HG03025 (cell line): ENCODE results near the gene CXorf49B.
A peak's percentile ranks its signal among the peaks of the same experiment; 100 is the strongest.
"Not testable (repeated sequence)": the region's sequence is repeated elsewhere in the genome, so short reads cannot be mapped to it uniquely, and the experiment has no call there.

ENCODE experiments used
- ATAC-seq: cut with Tn5 transposase; IDR thresholded peaks from one replicate; pipeline ENCODE4 v1.9.1; 2021; ENCODE audit warnings: mild to moderate bottlenecking, moderate library complexity; ENCODE audit not compliant: unreplicated experiment, low FRiP score

CXorf49B gene

DNA sequence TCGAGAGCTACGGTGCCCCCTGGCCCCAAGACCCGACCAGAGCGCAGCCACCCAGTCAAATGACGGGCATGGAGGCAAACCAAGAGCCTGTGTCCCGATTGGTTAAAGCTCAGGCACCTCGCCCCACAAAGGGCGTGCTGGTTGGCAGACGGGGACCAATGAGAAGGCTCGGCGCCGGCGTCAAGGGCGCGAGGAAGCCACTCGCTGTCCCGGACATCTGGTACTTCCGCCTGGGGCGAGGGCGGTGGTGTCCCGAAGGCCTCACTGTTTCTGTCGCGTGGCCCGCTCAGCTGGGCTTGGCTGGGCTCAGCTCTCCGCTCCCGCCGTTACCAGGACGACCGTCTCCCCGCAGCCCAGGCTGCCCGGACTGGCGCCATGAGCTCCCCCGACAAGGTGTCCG lies at the start of gene CXorf49B:
CXorf49B (plus strand) TSS at position 301 of the 400 bp plus-strand sequence; CDS start at position 376, 75 bp downstream.
- not testable (repeated sequence) for ATAC-seq

DNA sequence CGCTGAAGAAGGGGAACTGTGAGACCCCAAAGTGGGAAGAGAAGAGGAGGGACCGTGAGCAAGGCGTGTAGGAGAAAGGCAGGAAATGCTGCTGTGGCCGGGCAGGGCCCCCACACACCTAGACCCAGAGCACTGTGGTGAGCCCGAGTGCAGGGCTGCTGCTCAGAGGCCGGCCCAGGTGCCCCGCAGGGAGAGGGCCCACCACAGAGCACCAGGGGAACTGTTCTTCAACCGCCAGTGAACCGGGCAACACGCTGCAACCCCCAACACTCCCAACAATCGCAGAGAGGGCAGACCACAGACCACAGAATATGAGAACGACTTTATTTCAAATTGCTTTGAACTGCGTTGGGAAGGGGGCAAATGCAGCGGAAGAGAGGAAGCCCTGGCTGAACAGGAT lies 49.1 kb upstream of the CXorf49B start:
- not testable (repeated sequence) for ATAC-seq

DNA sequence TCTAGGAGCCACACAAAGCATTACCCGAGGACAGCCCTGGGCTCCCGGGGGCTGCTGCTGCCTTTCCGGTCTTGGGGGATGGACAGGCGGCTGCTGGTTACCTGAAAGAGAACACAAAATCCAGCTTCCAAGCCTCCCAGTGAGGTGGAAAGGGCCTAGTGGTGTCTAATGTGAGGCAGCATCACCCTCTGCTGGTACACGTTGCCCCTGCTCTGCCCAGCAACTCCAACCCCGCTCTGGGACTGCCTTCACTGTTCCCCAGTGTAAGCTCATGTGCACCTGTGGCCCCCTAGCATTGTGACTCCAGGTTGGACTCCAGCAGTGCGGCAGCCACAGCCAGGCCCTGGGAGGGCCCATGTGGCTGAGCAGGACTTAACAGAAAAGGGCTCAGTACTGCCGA lies 47.6 kb upstream of the CXorf49B start:
- ATAC-seq: not testable (repeated sequence)

DNA sequence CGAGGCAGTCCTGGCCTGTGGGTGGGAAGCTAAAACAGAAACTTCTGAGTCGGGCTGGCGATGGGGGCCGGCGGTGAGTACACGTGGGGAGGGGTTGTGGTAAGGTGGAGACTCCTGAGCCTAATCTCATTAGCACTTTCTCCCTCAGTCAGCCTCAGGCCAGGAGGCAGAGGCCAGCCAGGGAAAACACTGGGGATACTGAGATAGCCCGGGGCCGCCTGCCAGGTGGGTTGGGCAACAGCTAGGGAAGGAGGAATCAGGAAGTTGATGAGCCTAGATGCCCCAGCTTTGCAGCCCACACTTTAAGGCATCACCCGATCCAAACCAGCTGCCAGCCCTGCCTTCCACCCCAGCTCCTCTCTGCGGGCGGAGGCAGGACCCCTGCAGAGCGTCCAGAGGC lies 46.8 kb upstream of the CXorf49B start:
- ATAC-seq: not testable (repeated sequence)

DNA sequence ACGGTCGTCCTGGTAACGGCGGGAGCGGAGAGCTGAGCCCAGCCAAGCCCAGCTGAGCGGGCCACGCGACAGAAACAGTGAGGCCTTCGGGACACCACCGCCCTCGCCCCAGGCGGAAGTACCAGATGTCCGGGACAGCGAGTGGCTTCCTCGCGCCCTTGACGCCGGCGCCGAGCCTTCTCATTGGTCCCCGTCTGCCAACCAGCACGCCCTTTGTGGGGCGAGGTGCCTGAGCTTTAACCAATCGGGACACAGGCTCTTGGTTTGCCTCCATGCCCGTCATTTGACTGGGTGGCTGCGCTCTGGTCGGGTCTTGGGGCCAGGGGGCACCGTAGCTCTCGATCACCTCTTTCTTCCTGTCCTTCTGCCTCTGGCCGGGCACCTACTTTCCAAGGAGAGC lies 45.0 kb upstream of the CXorf49B start, which contains the start of gene CXorf49:
CXorf49 (minus strand) TSS at position 101 of the 400 bp plus-strand sequence. CDS start 134 bp downstream, outside the sequence.
- not testable (repeated sequence) for ATAC-seq

DNA sequence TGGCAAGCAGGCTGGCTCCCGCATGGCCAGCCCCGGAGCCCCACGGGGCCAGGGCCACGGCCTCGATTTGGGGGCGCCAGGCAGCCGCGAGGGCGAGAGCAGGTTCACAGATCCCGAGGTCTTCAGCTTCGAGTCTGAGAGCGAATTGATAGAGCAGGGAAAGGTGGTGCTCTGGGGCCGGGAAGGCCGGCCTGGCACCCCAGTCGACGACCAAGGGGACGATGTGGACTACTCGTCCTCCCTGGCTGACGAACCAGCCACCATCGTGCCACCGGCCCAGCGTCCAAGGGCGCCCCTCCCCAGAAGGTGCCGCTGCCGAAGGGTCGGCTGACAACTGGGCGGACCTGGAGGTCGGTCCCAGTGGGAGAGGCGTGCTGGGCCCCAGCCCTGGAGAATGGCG lies 44.0 kb upstream of the CXorf49B start:
- not testable (repeated sequence) for ATAC-seq

DNA sequence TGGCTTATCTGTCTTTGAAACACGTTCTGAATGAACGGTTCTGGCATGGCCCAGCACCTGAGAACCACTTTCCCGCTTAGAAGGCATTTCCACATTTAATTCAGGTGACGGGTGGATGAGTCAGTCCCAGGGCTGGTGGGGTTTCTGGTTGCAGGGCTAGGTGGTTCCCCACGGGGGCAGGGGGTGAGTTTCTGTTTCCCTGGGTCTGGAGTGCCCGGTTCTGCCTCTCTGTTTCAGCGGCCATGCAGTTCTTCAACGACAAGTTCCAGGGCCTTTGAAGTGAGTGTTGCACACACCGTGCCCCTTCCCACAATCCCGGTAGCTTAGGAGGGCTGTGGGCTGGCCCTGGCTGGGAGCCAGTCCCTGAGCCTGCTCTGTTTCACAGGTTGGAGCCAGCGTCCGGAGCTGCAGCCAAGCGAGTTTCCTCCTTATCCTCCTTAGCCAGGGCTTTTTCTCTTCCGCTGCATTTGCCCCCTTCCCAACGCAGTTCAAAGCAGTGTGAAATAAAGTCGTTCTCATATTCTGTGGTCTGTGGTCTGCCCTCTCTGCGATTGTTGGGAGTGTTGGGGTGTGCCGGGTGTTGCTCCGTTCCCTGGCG lies 42.8 kb upstream of the CXorf49B start:
- ATAC-seq: not testable (repeated sequence)

DNA sequence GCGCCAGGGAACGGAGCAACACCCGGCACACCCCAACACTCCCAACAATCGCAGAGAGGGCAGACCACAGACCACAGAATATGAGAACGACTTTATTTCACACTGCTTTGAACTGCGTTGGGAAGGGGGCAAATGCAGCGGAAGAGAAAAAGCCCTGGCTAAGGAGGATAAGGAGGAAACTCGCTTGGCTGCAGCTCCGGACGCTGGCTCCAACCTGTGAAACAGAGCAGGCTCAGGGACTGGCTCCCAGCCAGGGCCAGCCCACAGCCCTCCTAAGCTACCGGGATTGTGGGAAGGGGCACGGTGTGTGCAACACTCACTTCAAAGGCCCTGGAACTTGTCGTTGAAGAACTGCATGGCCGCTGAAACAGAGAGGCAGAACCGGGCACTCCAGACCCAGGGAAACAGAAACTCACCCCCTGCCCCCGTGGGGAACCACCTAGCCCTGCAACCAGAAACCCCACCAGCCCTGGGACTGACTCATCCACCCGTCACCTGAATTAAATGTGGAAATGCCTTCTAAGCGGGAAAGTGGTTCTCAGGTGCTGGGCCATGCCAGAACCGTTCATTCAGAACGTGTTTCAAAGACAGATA lies 2.4 kb upstream of the CXorf49B start:
- ATAC-seq: not testable (repeated sequence)

DNA sequence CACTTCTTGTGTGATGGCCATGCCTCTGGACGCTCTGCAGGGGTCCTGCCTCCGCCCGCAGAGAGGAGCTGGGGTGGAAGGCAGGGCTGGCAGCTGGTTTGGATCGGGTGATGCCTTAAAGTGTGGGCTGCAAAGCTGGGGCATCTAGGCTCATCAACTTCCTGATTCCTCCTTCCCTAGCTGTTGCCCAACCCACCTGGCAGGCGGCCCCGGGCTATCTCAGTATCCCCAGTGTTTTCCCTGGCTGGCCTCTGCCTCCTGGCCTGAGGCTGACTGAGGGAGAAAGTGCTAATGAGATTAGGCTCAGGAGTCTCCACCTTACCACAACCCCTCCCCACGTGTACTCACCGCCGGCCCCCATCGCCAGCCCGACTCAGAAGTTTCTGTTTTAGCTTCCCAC lies 1.7 kb downstream of the CXorf49B start:
- ATAC-seq: not testable (repeated sequence)

DNA sequence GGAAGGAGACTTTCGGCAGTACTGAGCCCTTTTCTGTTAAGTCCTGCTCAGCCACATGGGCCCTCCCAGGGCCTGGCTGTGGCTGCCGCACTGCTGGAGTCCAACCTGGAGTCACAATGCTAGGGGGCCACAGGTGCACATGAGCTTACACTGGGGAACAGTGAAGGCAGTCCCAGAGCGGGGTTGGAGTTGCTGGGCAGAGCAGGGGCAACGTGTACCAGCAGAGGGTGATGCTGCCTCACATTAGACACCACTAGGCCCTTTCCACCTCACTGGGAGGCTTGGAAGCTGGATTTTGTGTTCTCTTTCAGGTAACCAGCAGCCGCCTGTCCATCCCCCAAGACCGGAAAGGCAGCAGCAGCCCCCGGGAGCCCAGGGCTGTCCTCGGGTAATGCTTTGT lies 2.5 kb downstream of the CXorf49B start:
- ATAC-seq: not testable (repeated sequence)

DNA sequence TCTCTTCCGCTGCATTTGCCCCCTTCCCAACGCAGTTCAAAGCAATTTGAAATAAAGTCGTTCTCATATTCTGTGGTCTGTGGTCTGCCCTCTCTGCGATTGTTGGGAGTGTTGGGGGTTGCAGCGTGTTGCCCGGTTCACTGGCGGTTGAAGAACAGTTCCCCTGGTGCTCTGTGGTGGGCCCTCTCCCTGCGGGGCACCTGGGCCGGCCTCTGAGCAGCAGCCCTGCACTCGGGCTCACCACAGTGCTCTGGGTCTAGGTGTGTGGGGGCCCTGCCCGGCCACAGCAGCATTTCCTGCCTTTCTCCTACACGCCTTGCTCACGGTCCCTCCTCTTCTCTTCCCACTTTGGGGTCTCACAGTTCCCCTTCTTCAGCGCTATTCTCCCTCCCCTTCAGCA lies 4.0 kb downstream of the CXorf49B start:
- ATAC-seq: not testable (repeated sequence)

DNA sequence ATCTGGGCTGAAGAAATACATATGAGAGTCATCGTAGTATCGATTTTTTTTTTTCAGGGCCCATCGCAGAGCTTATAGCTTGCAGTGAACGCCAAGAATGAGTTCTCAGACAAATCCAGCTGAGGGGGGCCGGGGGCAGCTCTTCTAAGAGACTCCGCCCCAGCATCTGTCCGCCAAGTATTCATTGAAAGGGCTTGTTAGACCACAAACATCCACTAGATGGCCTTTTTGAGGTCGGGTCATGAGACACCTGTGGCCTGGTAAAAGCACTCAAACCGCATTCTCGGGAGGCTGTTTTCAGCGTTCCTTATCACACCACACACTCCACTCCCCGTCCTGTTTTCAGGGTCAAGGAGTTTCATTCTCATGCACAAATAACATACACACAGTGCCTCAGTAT lies 15.2 kb downstream of the CXorf49B start:
- ATAC-seq: not testable (repeated sequence)

DNA sequence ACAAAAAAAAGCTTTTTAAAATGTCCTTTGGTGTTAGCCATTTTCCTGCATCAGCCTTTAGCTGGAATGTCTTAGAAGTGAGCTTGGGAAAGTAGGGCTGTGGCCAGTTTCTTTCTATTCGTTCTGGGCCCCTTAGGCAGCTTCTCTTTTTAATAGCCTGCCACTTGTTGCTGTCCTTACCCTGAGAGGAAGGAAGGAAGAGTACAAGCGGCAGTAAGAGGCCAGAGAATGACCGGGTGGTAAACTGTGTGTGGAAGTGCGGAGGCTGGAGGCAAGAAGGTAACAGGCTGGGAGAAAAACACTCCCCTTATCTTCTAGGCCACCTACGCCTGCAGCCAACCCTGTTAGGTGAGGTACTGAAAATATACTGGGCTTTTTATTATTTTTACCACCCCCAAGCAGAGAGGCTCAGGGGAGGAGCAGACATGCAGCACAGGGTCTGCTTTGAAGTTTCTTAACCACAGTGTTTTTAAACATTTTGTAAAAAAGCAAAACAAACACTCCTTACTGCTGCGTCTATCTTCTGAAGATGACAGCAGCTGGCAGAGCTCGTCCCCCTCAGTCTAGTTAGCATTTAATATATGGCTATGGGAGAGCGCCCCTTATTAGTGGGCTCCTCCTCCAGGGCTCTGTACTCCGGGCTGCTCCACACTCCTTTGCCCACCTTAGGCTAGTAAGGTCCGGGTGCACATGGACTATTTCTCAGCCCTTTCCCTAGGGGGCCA lies 19.2 kb downstream of the CXorf49B start:
- ATAC-seq: not testable (repeated sequence)

DNA sequence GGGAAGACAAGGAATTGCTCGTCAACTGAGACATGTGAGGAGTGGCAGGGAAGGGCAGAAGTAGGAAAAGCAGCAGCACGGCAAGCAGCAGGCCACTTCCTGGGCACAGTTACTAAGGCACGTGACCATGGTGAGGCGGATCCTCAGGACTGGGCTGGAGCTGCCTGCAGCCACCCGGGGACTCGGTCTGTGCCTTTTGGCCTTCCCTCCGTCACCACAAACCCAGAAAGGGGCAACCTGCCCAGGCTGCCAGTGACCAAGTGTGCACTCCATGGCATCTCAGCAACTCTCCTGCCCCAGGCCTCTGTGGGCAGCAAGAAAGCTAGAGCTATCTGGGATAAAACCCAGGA lies 19.8 kb downstream of the CXorf49B start:
- not testable (repeated sequence) for ATAC-seq

DNA sequence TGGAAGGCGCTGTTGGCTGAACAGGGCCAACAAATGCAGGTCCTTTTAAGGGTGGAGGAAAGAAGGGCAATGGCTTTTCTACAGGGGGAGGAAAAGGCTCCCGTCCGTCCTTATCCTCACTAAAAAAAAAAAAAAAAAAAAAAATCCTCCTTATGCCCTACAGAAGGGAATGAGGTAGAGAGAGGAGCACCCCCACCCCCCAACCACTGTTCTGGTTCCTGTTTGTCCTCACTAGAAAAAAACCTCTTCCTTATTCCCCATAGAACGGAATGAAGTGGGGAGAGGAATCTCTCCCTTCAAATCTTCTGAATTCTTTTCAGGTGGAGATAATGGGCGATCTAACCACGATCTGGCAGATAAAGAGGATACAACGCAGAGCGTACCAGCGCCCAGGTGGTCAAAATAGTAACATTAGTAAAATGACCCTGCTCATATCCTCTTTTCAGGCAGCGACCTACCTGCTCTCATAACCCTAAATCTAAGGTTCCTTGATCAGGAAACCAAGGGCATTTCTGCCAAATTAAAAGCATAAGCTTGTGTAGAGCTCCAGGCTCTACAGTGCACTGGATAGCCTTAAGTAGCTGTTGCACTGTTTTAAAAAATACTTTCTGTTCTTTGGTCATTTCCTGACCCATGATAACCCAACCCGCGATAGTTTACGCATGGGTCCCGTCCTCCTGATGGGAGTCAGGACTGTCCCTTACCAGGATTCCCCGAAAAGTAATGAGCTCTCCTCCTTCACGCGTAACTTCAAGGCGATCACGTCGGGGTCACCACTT lies 20.6 kb downstream of the CXorf49B start:
- peak; percentile 48 for ATAC-seq

DNA sequence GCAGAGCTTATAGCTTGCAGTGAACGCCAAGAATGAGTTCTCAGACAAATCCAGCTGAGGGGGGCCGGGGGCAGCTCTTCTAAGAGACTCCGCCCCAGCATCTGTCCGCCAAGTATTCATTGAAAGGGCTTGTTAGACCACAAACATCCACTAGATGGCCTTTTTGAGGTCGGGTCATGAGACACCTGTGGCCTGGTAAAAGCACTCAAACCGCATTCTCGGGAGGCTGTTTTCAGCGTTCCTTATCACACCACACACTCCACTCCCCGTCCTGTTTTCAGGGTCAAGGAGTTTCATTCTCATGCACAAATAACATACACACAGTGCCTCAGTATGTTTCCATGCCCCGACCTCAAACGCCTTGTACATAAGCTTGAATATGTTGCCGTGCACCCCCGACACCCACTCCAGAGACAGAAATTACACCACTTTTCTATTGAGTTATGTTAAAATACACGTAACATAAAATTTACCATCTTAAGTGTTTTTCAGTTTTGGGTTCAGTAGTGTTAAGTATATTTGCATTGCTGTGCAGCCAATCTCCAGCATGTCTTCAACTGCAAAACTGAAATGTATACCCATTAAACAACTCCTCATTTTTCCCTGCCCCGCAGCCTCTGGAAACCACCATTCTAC lies 21.3 kb downstream of the CXorf49B start:
- ATAC-seq: peak; percentile 36

DNA sequence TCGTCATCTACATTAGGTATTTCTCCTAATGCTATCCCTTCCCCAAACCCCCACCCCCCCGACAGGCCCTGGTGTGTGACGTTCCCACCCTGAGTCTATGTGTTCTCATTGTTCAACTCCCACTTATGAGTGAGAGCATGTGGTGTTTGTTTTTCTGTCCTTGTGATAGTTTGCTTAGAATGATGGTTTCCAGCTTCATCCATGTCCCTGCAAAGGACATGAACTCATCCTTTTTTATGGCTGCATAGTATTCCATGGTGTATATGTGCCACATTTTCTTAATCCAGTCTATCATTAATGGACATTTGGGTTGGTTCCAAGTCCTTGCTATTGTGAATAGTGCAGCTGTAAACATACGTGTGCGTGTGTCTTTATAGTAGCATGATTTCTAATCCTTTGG lies 43.3 kb downstream of the CXorf49B start:
- not testable (repeated sequence) for ATAC-seq

DNA sequence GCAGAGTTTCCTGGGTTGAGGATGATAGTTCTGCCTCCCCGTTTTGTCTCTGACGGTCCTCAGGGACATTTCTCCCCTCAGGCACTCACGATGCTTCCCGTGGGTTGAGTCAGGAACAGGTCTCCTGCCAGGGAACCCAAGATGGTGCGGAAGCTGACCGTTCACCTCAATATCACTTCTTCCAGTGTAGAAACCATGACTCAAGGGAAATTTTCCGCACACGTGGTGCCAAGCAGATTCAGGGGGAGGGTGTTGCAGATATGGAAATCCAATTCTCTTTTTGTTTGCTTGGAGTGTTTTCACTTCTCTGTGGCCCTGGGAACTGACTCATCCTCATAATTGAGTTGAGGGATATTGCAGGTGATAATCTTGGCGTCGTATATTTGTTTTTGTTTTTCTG lies 46.7 kb downstream of the CXorf49B start:
- ATAC-seq: no peak

DNA sequence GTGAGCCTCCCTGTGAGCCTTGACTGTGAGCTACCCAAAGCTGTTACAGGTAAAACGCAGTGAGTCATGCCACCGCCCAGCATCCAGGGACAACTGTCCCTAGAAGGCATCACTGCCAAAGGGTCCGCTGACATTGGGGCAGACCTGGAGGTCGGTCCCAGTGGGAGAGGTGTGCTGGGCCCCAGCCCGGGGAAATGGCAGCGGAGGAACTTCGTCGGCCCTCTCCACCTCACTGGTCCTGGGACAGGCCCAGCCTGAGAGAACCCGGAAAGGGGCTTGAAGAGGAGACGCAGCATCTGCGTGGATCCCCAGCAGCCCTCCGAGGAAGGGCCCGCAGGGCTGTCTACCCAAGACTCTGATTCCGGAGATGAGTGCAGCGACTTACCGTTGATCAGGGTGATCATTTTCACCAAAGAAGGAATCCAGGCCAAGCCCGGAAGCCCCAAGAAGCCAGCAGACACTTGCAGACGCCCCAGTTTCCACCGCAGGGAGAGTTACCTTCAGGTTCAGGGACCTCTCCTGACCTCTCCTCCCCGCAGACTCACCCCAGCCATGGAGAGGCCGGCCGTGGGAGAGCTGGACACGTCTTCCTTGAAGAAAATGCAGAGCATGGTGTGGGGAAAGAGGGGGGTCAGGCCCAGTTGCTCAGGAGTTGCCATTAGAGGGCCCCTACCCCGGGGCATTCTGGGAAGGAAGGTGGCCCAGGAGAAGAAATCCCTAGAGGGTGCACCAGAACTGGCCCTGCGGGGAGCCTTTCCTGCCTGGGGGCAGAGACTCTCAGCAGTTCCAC lies 51.2 kb downstream of the CXorf49B start:
- no peak for ATAC-seq
